Calu3 (cell line): Measurements from ENCODE around the gene IL12RB1. TPM values are rescaled to one million over a fixed set of nuclear protein-coding genes. Genes with fewer than 3 reads are reported as not detected.

ENCODE experiments used
- BruUV-seq: library from RNA; stranded (reverse); fragments of 400-500 nt; replicated peaks from 2 replicates; lab custom pipeline; 2021; lab: Mats Ljungman, UMichigan
- CTCF ChIA-PET: fragments of 300-600 bp; sonication (Branson Sonifier 250); formaldehyde crosslinking; loops from one replicate; lab custom pipeline; 2022; ENCODE audit warnings: antibody characterized with exemption; lab: Charles Lee
- DNase-seq: peaks from one replicate; pipeline ENCODE4 v3.0.0; 2022
- H3K27ac Mint-ChIP-seq: one replicate; pipeline ENCODE4 v1.8.0; 2022; ENCODE audit warnings: mixed read lengths; ENCODE audit not compliant: unreplicated experiment
- H3K27me3 Mint-ChIP-seq: one replicate; pipeline ENCODE4 v1.8.0; 2022; ENCODE audit warnings: mixed read lengths; ENCODE audit not compliant: unreplicated experiment
- H3K36me3 Mint-ChIP-seq: one replicate; pipeline ENCODE4 v1.8.0; 2022; ENCODE audit warnings: mild to moderate bottlenecking, moderate library complexity, mixed read lengths; ENCODE audit not compliant: insufficient read depth, unreplicated experiment
- H3K4me1 Mint-ChIP-seq: one replicate; pipeline ENCODE4 v1.8.0; 2022; ENCODE audit warnings: mild to moderate bottlenecking, low read depth, mixed read lengths; ENCODE audit not compliant: unreplicated experiment
- H3K4me3 Mint-ChIP-seq: one replicate; pipeline ENCODE4 v1.8.0; 2022; ENCODE audit warnings: mild to moderate bottlenecking, low read depth, moderate library complexity, mixed read lengths; ENCODE audit not compliant: unreplicated experiment
- H3K9me3 Mint-ChIP-seq: one replicate; pipeline ENCODE4 v1.8.0; 2022; ENCODE audit warnings: low read depth, mixed read lengths; ENCODE audit not compliant: unreplicated experiment
- intact Hi-C: fragments of 100-400 bp; cut with micrococcal nuclease; formaldehyde crosslinking; loops from one replicate; pipeline ENCODE4 v1.10.0; 2022; ENCODE audit not compliant: unreplicated experiment
- total RNA-seq: library from RNA; stranded (reverse); gene quantifications from 2 replicates; pipeline ENCODE4 v1.2.3, GENCODE V29; 2022
- TF ChIP-seq, protein P1 (sequence below): fragments of 200-600 bp; IDR thresholded peaks from one replicate; pipeline ENCODE4 v1.8.0; 2022; ENCODE audit warnings: antibody characterized with exemption; ENCODE audit not compliant: unreplicated experiment

The IL12RB1 gene
- total RNA-seq, 1 experiment from 2014 or later = not detected

DNA sequence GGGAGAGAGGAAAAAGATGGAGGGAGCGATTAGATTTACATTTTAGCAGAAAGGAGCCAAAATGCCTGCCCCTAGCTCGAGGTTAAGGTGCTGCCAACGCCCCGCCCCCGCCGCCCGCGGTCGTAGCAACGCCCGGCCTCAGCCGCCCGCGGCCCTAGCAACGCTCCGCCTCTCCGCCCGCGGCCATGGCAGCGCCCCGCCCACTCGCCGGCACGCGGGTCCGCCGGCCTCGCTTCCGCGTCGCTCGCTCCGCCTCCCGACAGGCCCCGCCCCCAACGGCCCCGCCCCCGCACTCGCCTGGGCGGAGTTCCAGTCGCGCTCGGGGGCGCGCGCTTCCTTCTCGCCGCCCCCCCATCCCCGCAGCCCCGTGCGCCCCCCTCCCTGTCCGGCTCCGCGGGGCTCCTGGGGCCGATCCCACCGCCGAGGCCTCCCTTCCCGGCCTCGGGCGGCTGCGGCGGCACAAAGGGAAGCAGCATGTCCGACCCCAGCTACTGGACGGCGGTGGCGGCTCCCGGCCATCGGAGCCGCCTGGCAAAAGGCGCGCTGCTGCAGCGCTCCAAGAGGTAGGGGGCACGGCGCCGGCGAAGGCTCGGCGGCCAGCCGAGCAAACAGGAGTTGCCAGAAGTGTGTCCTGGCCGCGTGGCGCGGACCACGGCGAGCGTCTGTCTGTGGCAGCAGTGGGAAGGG, 31.1 kb upstream of the IL12RB1 start:
- intact Hi-C loops = no loop called here

GRCh38 chr19:18117364-18117691, 30.6 kb upstream of the IL12RB1 start:
- CTCF ChIA-PET = no interaction called here
- TF ChIP-seq, protein P1, sequence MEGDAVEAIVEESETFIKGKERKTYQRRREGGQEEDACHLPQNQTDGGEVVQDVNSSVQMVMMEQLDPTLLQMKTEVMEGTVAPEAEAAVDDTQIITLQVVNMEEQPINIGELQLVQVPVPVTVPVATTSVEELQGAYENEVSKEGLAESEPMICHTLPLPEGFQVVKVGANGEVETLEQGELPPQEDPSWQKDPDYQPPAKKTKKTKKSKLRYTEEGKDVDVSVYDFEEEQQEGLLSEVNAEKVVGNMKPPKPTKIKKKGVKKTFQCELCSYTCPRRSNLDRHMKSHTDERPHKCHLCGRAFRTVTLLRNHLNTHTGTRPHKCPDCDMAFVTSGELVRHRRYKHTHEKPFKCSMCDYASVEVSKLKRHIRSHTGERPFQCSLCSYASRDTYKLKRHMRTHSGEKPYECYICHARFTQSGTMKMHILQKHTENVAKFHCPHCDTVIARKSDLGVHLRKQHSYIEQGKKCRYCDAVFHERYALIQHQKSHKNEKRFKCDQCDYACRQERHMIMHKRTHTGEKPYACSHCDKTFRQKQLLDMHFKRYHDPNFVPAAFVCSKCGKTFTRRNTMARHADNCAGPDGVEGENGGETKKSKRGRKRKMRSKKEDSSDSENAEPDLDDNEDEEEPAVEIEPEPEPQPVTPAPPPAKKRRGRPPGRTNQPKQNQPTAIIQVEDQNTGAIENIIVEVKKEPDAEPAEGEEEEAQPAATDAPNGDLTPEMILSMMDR = no peak
- H3K27me3 Mint-ChIP-seq = no peaks in the 10 kb centered on the region
- peak overlapping the region; percentile 76 for H3K27ac Mint-ChIP-seq
- no peak for DNase-seq
- H3K9me3 Mint-ChIP-seq = no peaks in the 10 kb centered on the region
- peaks cover 22% of the 10 kb centered on the region for H3K36me3 Mint-ChIP-seq
- peak overlapping the region; percentile 90 for H3K4me3 Mint-ChIP-seq
- intact Hi-C loops = no loop called here
- peaks cover 13% of the 10 kb centered on the region for H3K4me1 Mint-ChIP-seq
- BruUV-seq = no TSS peak

More for the DNA sequence above, 31.1 kb upstream of the IL12RB1 start:
- peak overlapping the region; percentile 90 for H3K4me3 Mint-ChIP-seq
- H3K36me3 Mint-ChIP-seq = peaks cover 19% of the 10 kb centered on the region
- H3K9me3 Mint-ChIP-seq = no peaks in the 10 kb centered on the region
- H3K27me3 Mint-ChIP-seq = no peaks in the 10 kb centered on the region
- DNase-seq = peak; percentile 90
- CTCF ChIA-PET = no interaction called here
- TF ChIP-seq, protein P1 = no peak
- H3K4me1 Mint-ChIP-seq = peaks cover 13% of the 10 kb centered on the region
- BruUV-seq = no TSS peak
- H3K27ac Mint-ChIP-seq = peak overlapping the region; percentile 76

GRCh38 chr19:18114483-18114882, 27.7 kb upstream of the IL12RB1 start:
- TF ChIP-seq, protein P1 = no peak
- CTCF ChIA-PET = no interaction called here
- Mint-ChIP-seq H3K4me1 (peaks cover 13% of the 10 kb centered on the region), H3K27ac (no peak overlapping the region), H3K4me3 (no peak overlapping the region), H3K9me3 (no peaks in the 10 kb centered on the region), H3K36me3 (peaks cover 33% of the 10 kb centered on the region), H3K27me3 (no peaks in the 10 kb centered on the region)
- no TSS peak for BruUV-seq
- intact Hi-C loops = loop anchor here (5.0 kb wide), 1 partner anchor 38 kb away; the partner anchor contains the start of gene PIK3R2
- DNase-seq = no peak

- H3K27me3 Mint-ChIP-seq = no peaks in the 10 kb centered on the region
- CTCF ChIA-PET = interaction anchor here (1.0 kb wide), 1 partner anchor 78 kb away, joined by 6 read pairs; no protein-coding TSS in a partner anchor
- H3K4me1 Mint-ChIP-seq = peaks cover 20% of the 10 kb centered on the region
- peaks cover 40% of the 10 kb centered on the region for H3K36me3 Mint-ChIP-seq
- BruUV-seq = no TSS peak
- no peak for DNase-seq
- no peak overlapping the region for H3K27ac Mint-ChIP-seq
- H3K9me3 Mint-ChIP-seq = no peaks in the 10 kb centered on the region
- TF ChIP-seq, protein P1 = no peak
- intact Hi-C loops = loop anchor here (5.0 kb wide), 1 partner anchor 38 kb away; the partner anchor contains the start of gene PIK3R2
- no peak overlapping the region for H3K4me3 Mint-ChIP-seq
Observed at GRCh38 chr19:18113827-18114226, 27.1 kb upstream of the IL12RB1 start.
